HG02981 (cell line): ENCODE results near the gene TFPT.

Source experiments
- ATAC-seq: cut with Tn5 transposase; IDR thresholded peaks from one replicate; pipeline ENCODE4 v1.9.1; 2021; ENCODE audit warnings: mild to moderate bottlenecking, moderate library complexity; ENCODE audit not compliant: unreplicated experiment

TFPT gene

DNA sequence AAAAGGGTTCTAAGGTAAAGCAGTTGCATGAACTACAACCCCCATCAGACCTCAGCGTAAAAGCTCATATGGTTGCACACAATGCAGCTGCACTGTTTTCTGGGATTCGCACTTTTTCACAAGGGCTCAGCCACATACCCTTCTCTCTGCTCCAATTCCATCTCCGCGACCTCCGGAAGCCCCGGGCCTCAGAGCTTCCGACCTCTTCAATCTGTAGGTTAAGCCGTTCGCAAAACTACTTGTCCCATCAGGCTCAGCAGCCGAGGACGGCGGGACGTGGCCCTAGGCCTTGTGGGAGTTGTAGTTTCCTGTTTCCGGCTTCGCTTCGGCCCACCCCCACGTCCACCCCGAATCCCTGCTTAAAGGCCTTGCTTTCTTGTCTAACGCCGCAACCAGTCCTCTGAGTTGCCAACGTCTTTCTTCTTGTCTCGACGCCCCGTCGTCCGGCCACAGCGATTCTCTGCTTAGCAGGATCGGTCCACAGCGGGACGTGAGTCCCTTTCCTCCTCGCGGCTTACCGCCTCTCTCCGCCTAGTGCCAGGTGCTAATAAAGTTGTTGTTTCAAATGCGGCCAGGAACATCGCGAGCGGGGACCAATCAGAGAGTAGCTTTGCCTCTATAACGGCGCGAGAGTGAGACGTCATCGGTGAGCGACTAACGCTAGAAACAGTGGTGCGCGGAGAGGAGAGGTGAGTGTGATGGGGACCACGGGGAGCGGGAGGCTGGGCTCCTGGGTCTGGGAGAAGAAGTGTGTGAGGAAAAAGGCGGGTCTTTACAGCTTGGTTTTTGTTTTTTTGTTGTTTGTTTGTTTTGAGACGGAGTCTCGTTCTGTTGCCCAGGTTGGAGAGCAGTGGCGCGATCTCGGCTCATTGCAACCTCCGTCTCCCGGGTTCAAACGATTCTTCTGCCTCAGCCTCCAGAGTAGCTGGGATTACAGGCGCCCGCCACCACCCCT is at the start of gene TFPT, which contains the start of gene PRPF31:
Gene TFPT, minus strand, starts transcription at position 549 of the 955 bp plus-strand sequence. Its CDS starts 388 bp downstream, at position 161.
Gene PRPF31, plus strand, starts transcription at position 646 of the 955 bp plus-strand sequence. CDS start 2,525 bp downstream, outside the sequence.
- ATAC-seq = peak; percentile 71

- ATAC-seq = no peak
Observed at GRCh38 chr19:54165222-54165621, 49.8 kb upstream of the TFPT start.

DNA sequence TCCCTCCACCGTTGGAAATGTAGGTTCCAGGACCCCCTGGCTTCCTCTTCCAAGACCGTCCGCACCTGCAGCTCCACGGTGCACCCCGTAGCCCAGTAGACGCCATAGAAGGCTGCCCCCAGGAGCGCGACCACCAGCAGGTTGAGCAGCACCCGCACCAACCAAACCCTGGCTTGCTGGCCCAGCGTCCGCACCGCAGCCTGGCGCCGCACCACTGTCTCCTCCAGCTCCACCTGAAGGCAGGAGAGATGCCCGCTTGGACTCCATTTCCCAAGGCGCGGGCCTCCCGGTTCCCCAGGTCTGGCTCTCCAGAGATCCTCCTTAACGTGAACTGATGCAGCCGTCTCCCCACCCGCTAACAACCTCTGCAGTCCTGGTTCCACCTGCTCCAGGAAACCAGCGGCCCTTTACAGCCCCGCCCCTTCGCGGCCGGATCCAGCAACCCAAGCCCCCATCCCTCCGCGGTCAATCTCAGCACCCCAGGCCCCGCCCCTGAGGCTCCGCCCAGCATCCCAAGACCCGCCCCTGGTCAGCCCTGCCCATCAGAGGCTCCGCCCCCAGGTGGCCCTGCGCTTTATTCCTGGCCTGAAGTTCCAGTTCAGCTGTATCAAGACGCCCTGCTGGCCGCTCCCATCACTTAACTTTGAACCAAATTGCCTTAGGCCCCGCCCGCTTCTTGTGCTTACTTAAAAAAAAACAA is 49.1 kb upstream of the TFPT start:
- ATAC-seq = no peak

GRCh38 chr19:54162884-54163283 is 47.4 kb upstream of the TFPT start:
- no peak for ATAC-seq

- ATAC-seq = no peak
Observed at GRCh38 chr19:54162241-54162805, 46.9 kb upstream of the TFPT start.

GRCh38 chr19:54160854-54161253 is 45.4 kb upstream of the TFPT start:
- no peak for ATAC-seq

GRCh38 chr19:54160182-54160811 is 44.8 kb upstream of the TFPT start:
- no peak for ATAC-seq

- peak; percentile 90 for ATAC-seq
Observed at GRCh38 chr19:54159352-54160181, 44.1 kb upstream of the TFPT start, which contains the start of gene LENG1. TSS of gene LENG1 (minus strand) at chr19:54159721. CDS start at chr19:54159695, 26 bp downstream.

DNA sequence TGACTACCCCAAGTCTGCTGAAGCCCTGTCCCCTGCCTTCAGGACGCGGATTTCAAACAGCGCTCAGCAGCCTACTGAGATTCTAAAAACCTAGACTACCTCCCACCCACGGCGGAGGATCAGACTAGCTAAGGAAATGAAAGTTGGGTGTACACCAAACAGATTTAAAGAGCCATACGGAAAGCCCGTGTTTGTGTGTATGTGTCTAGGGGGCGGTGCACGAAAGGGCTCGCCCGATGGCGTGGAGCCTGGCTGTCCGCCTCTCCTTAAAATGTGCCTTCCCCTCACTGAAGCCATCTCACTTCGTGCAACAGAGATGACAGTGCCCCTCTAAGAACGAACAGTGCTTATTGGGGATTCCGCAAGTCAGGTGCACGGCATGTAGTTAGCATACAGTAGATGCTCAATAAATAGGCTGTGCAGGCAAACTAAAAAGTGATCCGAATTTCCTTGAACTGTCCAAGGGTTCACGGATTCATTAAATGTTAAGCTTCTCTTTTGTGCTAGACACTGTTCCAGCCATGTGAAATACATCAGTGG is 43.4 kb upstream of the TFPT start:
- no peak for ATAC-seq

GRCh38 chr19:54156953-54157352 is 41.5 kb upstream of the TFPT start:
- no peak for ATAC-seq

GRCh38 chr19:54156490-54156889 is 41.0 kb upstream of the TFPT start:
- no peak for ATAC-seq

DNA sequence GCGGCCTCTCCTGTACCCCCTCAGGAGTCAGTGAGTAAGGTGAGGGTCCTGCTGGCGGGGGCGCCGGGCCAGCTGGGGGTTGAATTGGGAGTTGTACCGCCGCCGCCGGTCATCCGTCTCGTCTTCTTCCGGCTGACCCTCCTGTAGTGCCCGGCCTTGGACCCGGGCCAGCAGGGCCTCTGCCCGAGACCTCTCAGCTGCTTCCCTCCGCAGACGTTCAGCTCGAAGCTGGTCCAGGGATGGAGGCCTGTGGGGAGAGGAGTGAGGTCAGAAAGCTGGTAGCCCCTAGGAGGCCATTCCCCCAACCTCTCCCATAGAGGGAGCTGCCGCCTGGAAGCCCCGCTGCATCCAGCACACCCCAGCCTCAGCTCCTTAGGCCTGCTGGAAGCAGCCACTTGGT is 40.2 kb upstream of the TFPT start:
- ATAC-seq = no peak

- ATAC-seq = no peak
Observed at GRCh38 chr19:54154603-54155345, 39.3 kb upstream of the TFPT start.

DNA sequence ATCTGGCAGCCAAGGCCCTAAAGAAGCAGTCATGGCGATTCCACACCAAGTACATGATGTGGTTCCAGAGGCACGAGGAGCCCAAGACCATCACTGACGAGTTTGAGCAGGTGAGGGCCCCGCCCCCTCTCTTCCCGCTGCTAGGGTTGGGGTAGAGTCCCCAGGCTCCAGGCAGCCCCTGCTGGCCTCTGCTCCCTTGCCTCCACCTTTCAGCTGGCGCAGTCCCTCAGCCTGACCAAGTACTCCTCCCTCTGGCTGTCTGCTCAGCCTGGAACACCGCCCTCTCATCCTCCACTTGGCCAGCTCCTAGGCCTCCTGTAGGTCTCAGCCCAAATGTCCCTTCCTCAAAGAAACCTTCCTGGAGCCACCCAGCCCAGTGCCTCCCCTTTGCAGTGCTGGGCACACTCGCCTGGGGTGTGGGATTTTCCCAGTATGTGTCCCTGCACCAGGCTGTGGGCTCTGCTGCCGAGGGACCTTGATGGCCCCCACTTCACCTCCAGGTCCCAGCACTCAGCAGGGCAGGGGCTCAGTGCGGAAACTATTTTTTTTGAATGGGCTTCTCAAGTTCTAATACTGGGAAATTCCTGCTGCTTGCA is 38.4 kb upstream of the TFPT start:
- ATAC-seq = no peak

- no peak for ATAC-seq
Observed at GRCh38 chr19:54152878-54153524, 37.5 kb upstream of the TFPT start.

DNA sequence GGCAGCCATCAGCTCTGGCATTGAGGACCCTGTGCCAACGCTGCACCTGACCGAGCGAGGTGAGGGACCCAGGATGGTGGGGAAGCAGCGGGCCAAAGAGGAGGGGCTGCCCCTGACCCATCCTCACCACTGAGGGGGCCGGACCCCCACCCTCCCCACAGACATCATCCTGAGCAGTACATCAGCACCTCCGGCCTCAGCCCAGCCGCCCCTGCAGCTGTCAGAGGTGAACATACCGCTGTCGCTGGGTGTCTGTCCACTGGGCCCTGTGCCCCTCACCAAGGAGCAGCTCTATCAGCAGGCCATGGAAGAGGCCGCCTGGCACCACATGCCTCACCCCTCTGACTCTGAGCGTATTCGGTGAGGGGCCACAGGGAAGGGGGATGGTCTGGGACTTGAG is 36.8 kb upstream of the TFPT start:
- no peak for ATAC-seq

GRCh38 chr19:54151362-54152035 is 36.0 kb upstream of the TFPT start:
- ATAC-seq = no peak
